ENCODE results near the gene PSMG1.
"Not testable (repeated sequence)": the region's sequence is repeated elsewhere in the genome, so short reads cannot be mapped to it uniquely, and the experiment has no call there.

Gene PSMG1, protein sequence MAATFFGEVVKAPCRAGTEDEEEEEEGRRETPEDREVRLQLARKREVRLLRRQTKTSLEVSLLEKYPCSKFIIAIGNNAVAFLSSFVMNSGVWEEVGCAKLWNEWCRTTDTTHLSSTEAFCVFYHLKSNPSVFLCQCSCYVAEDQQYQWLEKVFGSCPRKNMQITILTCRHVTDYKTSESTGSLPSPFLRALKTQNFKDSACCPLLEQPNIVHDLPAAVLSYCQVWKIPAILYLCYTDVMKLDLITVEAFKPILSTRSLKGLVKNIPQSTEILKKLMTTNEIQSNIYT

DNA sequence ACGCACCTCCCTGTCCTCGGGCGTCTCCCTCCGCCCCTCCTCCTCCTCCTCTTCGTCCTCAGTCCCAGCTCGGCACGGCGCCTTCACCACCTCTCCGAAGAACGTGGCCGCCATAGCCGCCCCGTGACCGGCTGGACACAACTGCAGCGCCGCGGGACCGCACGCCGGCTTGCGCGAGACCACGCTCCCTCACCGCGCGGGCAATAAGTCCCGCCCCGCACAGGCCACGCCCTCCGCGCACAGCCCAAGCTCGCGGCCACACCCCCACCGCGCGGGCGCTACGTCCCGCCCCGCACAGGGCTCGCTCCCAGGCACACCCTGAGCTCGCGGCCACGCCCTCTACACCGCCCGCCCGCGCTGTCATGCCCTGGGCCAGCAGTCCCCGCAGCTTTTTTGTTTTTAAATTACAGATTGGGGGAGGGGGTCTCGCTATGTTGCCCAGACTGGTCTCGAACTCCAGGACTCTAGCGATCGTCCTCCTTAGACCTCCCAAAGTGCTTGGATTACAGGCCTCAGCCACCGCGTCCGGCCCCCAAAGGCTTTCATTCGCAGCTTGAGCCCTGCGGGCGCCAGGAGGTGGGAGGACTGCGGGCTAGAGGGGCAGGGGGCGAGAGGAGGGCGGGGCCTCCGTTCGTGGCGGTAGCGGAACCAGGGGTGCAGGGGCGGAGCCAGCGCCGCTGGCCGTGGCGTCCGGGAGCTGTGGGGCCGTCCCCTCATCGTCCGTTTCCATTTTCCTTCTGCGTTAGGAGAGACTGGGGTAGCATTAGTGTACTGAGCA lies at the start of gene PSMG1:
TSS of gene PSMG1 (minus strand) at position 180 of the 778 bp plus-strand sequence. CDS start at position 114, 66 bp downstream.
- peak; percentile 89 for DNase-seq (ENCODE audit: low spot score)

DNA sequence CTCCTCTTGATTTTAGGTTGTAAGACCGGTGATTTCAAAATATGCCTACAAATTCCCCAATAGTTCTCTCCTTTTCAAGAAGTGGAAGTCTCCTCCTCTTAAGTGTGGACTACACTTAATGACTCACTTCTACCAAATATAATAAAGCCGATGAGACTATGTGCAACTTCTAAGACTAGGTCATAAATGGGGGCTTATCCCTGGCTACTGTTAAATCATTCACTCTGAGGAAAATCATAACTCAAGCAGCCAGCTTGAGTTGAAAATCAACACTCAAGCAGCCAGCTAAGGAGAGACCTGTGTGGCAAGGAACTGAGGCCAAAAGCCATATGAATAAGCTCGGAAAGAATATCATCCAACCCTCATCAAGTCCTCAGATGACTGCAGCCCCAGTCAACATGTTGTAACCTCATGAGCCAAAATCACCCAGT lies 49.6 kb upstream of the PSMG1 start:
- no peak for DNase-seq (ENCODE audit: low spot score)

DNA sequence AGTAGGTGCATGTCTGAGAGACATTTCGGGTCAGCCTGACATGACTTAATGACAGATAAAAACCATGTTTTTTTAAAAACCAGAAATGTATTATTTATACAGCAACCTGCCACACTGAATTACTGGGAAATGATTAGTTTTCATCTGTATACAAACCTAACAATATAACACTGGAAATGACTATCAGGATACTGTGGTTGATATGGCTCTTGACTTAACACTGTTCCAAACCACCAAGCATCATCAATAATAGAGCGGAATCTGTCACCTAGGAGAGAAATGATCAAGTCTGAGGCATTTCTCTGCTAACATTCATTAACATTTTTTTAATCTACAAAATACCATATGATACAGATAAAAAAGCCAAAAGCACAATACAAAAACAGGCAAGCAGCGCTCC lies 41.7 kb upstream of the PSMG1 start:
- DNase-seq (ENCODE audit: low spot score), result no peak

DNA sequence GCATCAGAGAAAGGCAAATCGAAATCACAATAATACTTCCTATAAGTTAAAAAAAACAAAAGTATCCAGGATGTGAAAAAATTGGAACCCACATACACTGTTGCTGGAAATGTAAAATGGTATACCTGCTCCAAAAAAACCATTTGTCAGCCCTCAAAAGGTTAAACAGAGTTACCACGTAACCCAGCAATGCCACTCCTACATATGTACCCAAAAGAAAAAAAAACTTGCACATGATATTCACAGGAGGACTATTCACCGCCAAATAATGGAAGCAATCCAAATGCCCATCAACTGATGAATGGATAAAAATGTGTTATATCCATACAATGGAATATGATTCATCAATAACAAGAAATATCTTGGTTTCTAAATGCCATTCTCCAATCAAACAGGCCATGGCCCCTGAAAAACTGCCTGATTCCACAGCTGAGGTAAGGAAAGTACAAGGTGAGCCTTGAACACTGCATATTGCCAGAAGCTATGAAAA lies 38.8 kb upstream of the PSMG1 start:
- DNase-seq (ENCODE audit: low spot score), result no peak

DNA sequence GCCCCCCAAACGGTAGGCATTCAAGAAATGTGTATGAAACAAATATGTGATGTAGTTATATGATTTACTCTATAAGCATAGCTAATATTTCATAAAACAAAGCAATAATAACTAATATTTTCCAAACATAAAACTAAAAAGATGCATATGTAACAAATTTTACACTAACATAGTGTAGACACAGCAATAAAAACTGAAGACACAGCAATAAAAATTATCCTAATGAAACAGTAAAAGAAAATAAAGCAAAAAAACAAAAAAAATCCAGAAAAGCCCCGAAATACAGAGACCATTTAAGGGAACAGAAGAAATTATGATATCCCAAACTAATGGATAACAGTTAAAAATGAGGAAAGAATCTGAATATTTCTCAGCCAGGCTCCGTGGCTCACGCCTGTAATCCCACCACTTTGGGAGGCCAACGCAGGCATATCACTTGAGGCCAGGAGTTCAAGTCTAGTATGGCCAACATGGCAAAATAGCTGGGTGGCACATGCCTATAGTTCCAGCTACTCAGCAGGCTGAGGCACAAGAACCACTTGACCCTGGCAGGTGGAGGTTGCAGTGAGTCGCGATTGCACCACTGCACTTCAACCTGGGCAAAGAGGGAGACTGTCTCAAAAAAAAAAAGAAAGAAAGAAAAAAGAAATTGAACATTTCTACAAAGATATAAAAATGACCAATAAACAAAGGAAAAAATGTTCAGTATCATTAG lies 38.2 kb upstream of the PSMG1 start:
- DNase-seq (ENCODE audit: low spot score), result no peak

DNA sequence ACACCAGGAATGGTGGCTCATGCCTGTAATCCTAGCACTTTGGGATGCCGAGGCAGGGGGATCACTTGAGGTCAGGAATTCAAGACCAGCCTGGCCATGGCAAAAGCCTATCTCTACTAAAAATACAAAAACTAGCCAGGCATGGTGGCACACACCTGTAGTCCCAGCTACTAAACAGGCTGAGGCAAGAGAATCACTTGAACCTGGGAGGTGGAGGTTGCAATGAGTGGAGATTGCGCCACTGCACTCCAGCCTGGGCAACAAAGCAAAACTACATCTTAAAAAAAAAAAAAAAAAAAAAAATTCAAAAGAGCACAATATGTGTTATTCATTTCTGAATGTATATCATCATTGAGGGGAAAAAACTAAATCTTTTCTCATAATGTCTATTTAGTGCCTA lies 37.6 kb upstream of the PSMG1 start:
- DNase-seq (ENCODE audit: low spot score), result not testable (repeated sequence)

DNA sequence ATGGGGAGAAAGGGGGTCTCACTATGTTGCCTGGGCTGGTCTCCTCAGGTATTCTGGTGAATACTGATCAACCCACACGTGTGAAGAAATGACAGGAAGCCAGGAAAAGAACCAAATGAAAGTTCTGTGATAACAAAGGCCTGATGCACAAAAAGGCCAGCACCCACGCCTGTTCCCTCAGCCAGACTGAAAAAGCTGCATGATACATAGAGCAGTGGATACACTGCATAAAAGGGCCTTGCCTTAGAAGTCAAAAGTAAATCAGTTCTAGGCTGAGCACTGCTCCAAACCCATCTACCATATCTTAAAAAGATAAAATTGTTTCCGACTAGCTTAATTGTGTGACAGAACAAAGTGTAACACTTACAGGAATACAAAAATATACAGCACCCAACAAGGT lies 36.9 kb upstream of the PSMG1 start:
- no peak for DNase-seq (ENCODE audit: low spot score)

DNA sequence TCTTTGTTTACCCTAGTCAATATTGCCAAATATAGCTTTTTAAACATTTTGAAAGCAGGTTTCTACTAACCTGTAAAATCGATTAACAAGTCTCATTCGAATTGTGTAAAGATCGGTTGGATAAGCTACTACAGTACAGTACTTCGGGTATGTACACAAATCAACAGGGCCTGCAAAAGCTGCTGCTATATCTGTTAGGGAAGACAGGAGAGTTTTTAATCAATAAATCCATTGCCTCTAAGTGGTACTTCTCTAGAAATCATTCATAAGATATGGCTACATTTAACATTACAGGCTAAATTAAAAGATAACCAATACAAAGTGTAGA lies 34.8 kb upstream of the PSMG1 start:
- DNase-seq (ENCODE audit: low spot score), result no peak

DNA sequence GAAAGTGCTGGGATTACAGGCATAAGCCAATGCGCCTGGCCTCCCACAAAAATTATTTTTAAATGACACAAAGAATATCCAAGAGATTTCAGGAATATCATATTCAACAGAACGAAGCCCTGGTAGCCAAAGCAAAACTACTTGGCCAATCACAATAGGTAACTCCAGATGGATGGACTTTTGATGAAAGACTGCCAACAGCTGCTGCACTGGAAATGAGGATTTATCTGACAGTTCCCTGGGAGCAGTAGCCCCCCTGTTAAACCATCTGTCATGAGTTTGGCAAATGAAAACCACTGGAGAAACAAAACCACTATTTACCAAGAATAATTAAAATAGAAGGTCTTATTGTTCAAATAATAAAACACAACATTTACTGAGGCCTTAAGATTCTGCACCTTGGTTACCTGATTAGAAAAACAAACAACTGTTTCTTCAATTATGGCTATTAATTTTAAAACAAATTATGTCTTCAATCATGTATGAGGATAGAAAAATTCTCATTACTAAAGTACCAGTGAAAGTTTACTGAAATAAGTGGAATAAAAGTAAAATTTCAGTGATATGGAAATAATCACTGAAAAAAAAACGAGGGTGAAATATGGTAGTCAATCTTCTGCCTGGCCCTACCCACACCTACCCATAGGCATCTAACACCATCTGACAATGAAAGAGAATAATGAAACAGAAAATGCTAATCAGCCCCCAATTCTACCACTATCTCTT lies 34.3 kb upstream of the PSMG1 start:
- DNase-seq (ENCODE audit: low spot score), result no peak

DNA sequence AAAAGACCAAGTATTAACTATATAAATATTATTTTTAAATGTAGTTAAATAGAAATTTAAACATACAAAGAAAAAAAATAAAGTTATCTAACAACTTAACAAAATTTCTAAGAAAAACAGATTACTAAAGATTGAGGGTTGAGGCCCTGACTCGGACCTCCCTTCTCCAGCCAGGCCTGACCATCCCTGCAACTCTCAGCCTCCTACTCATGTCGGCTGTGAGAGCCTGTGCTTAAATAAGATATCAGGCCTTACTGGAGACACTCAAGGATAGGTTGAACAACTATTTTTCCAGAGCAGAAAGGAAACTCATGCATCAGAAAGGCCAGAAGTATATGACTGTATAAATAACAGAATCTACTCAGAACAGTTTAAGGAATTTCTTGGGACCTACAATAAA lies 33.0 kb upstream of the PSMG1 start:
- DNase-seq (ENCODE audit: low spot score), result no peak

DNA sequence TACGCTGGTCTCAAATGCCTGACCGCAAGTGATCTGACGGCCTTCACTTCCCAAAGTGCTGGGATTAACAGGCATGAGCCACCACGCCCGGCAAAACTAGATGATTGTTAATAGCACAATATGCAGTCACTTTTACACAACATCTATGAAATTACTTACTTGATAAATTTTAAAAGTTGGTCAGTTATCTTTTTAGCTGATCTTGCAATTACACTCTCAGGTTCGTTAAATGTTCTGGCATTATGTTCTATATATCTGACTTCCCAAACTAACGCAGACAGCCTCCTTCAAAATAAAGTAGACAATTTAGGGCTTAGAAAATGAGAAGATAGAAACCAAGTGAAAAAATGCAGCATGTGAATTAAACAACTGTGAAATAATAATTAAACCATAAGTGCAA lies 31.8 kb upstream of the PSMG1 start:
- no peak for DNase-seq (ENCODE audit: low spot score)

DNA sequence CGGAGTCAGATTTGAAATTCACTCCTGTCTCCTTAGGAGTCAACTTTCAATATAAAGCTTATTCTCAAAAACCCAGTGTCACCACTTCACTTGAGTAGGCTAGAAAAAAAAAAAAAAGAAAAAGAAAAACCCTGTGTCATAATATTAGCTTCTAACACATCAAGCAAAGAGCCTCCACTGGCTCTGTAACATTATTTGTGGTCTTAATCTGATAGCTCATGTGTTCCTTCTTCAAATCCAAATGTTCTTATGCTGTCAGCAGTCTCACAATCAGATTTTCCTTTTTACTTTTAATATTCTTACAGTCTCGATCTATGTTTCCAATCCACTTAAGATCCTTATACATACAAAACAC lies 26.1 kb upstream of the PSMG1 start:
- no peak for DNase-seq (ENCODE audit: low spot score)

DNA sequence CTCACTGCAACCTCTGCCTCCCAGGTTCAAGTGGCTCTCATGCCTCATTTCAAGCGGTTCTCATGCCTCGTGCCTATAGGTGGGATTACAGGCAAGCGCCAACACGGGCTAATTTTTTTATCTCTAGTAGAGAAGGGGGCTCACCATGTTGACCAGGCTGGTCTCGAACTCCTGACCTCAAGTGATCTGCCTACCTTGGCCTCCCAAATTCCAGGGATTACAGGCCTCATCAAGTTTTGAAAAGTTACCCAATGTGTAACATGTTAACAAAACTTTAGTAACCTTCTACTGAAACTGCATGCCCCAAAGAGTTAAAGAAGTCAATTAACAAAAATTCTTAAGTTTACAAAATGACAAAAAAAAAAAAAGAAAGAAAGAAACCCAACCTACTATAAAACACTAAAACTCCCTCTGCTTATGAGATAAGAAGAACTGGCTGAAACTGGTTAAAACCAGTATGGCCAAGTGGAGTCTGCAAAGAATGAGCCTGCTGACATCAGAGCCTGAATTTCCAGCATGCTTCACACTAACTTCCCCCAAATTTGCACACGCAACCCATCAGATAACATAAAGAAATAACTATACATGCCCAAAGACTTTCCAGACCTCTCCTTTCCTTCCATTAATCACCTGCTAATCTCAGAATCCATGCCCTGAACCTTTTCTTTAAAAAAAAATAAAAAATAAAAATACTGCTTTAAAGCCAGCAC lies 25.5 kb upstream of the PSMG1 start:
- DNase-seq (ENCODE audit: low spot score), result no peak

DNA sequence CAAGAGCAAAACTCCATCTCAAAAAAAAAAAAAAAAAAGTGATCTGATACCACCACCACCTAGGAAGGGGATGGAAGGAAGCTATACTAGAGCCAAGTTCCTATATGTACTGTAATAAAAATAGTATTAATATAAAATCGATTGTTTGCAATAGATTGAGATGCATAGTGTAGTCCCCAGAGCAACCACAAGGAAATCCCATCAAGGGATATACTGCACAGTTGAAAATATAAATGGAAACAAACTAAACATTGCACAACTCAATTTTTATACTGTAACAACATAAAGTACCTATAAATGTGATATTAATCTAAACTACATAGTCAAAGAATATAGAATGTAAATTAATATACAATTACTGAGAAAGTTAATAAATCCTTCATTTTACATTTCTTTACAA lies 20.9 kb upstream of the PSMG1 start:
- no peak for DNase-seq (ENCODE audit: low spot score)

DNA sequence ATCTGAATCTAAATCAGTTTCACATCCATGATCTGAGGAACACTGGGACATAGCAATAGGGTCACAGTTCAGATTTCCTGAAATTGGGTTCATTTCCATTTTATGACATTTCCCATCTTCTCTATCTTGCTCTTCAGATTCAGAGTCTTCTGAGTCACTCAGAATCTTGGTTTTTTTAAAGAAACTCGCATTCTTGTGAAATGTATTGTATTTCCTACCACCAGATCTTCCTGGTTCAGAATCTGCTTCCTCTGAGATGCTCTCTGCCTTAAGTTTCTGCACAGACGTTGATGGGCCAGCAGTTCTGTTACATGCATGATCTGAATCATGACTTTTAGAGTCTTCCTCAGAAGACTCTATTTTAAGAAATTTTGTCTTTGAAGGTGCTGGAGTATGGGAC lies 15.5 kb upstream of the PSMG1 start:
- no peak for DNase-seq (ENCODE audit: low spot score)

DNA sequence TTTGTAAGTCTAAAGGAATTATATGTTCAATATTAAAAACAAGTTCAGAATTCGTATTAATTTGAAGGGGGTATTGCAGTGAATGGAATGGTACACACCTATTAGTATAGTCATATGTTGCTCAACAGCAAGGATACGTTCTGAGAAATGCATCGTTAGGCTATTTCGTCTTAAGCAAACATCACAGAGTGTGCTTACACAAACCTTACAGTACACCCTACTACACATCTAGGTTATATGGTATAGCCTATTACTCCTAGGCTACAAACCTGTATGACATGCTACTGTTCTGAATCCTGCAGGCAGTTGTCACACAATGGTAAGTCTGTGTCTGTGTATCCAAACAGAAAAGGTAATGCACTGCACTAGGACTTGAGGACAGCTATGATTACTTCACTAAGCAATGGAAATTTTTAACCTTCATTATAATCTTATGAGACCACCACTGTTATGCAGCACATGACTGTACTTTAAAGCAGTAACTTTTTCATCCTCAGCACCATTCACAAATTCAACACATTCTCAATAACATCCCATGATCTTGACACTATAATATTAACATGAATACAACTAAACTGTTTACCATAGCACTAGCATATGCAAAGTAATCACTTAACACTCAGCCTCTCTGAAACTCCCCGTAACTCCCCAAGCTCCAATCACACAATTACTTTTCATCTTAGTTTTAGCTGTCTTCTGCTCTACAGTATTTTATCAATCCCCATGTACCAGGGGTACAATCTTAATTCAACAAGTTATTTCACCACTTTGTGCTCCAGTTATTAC lies 14.4 kb upstream of the PSMG1 start:
- DNase-seq (ENCODE audit: low spot score), result no peak

DNA sequence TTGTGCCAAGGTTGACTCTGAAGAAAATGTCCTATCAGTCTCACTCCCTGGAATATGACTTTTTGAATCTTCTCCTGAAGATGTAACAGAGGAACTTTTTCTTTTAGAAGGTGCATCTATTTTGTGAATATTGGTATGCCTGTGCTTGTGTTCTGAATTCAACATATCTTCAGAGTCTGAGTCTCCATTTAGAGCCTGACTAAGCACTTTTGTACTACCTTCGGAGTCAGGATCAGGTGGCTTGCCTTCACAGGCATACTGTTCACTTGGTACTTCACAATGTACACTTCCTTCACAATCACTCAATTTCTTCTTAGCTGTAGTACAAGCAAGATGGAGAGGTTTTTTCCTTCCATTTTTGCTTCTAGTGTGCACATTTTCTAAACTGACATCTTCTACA lies 13.6 kb upstream of the PSMG1 start:
- no peak for DNase-seq (ENCODE audit: low spot score)

DNA sequence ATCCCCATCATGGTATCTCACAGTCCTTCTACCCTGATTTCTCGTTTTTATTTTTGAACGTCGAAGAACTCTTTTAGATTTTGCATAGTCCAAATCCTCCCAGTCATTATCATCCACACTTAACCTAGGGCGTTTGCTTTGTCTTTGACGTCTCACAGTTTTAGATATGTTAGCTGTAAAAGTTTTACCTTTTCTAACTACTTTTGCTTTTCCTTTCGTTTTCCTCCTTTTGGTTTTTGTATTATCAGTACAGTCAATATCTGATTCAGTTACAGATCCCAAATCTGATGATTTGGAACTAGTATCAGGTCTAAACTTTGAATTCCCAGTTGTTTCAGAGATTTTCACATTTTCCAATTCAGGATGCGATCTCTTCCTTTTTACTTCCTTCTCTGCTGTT lies 13.1 kb upstream of the PSMG1 start:
- no peak for DNase-seq (ENCODE audit: low spot score)

DNA sequence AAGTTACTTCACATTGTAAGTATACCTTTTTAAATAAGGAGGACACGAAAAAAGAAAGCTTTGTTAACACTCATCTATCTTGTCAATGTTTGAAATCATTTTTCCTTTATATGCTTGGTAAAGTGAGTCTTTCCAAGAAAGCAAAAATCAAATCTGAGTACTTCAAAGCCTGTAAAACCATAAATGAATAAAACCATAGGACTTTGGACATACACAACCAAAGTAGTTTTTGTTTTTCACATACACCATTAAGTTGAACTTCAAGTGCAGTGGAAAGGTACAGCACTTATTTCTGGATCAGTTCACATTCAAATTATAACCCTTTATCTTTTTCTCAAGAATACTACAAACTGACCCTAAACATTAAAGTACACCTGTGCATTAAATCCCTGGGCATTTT lies 10.1 kb upstream of the PSMG1 start:
- no peak for DNase-seq (ENCODE audit: low spot score)

DNA sequence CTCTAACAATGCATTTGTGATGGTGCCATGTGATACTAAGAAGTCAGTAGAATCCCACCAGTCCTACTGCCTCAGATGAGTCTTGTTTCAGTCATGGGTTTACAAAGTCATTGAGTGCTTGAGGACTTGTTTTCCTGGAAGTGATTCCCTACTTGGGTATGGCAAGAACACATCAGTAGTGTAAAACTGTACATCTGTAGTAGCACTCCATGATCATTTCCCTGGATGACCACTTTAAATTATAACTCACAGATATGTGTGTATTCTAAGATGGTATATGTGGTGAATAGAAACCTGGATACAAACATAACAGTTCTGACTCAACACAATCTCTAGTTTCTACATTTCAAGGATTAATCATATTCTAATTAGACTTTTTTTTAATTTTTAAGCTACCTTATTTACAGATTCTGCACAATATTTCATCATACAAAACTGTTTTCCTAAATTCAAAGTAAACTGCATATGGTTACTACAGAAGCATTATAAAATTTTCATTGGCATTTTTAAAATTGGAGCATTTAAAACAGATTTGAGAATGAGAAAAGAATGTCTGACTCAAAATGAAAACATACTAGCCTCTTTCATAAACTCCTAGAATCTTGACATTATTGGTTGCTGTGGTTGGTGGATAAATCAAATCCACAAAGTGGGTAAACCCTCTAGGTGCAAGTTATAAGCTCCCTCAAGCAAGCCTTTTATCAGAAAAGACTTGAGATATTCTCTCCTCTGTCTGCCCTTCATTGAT lies 6.8 kb upstream of the PSMG1 start:
- DNase-seq (ENCODE audit: low spot score), result no peak

All from cerebellar cortex (tissue), 1 donor.